ENCODE measurements around the gene PDE4DIP.
"Not testable (repeated sequence)": the region's sequence is repeated elsewhere in the genome, so short reads cannot be mapped to it uniquely, and the experiment has no call there.

The PDE4DIP gene

DNA sequence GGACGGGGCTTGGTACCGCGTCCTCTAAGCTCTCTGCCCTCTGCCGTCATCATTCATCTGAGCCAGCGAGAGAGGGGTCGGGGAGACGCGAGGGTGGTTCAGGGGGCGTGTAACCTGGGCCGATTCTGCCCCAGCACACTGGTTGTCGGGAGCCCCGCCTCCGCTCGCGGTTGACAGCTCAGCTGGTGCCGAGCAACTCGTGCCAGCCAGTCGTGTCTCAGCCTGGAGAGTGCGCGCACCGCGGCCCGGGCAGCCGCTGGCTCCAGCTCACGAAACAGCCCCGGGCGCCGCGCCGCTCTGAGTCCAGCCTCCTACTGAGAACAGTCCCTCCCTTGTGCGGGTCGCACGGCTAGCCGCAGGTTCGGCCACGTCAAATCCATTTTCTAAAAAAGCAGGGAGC, at the start of gene PDE4DIP:
Gene PDE4DIP (plus strand): TSS at position 209 of the 400 bp plus-strand sequence. CDS start 347 bp downstream, outside the sequence.
- not testable (repeated sequence) for H3K27me3 ChIP-seq (ENCODE audit: low read depth, low read length); H3K4me3 ChIP-seq (ENCODE audit: low read depth in 1 of 2, low read length in 2 of 2); H3K9me3 ChIP-seq (ENCODE audit: control insufficient read depth in 1 of 2, low read length in 2 of 2); H3K27ac ChIP-seq (ENCODE audit: low read length); H3K4me1 ChIP-seq (ENCODE audit: control insufficient read depth in 1 of 2, insufficient read depth in 2 of 2, low read length in 2 of 2); H3K36me3 ChIP-seq (ENCODE audit: control insufficient read depth in 1 of 2, insufficient read depth in 2 of 2, low read length in 2 of 2)

DNA sequence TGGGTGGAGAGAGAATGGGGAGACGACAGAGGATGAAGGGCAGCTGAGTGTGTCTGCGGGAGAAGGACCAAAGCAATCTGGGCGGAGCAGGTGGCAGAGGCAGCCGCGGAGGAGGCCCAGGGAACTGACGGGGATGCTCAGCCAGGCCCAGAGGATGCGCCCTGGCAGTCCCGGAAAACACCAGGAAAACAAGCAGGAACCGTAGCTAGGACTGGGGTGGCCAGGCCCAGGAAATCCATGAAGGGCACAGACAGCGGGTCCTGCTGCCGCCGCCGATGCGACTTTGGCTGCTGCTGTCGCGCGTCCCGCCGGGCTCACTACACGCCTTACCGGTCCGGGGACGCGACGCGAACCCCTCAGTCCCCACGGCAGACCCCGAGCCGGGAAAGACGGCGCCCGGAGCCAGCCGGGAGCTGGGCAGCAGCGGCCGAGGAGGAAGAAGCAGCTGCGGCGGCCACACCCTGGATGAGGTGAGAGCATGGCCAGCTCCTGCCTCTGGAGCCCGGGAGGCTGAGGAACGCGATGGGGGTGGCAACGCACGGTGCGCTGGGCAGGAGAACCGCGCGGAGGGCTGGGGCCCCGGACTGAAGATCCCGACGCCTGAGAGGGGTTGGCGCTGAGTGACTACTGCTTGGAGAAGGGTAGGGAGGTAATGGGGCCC, 35.8 kb upstream of the PDE4DIP start:
- H3K27me3 ChIP-seq (ENCODE audit: low read depth, low read length); H3K36me3 ChIP-seq (ENCODE audit: control insufficient read depth in 1 of 2, insufficient read depth in 2 of 2, low read length in 2 of 2); H3K27ac ChIP-seq (ENCODE audit: low read length); H3K9me3 ChIP-seq (ENCODE audit: control insufficient read depth in 1 of 2, low read length in 2 of 2); H3K4me3 ChIP-seq (ENCODE audit: low read depth in 1 of 2, low read length in 2 of 2); H3K4me1 ChIP-seq (ENCODE audit: control insufficient read depth in 1 of 2, insufficient read depth in 2 of 2, low read length in 2 of 2): not testable (repeated sequence)

DNA sequence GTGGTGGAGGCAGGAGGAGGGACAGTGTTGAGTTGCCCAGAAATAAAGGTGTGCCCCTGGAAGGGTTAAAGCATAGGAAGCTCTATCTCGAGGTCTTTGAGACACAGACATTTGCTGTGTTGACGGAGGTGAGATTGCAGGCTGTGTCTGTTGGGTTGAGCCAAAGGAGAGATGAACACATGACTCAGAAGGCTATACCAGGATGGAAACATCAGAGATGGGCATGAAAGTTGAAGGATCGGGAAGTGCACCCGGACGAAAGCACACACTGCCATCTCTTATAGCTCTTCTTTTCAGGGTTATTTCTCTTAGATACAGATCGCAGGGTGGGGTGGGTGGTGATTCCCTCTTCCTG, 35.3 kb upstream of the PDE4DIP start:
- not testable (repeated sequence) for H3K27me3 ChIP-seq (ENCODE audit: low read depth, low read length); H3K4me1 ChIP-seq (ENCODE audit: control insufficient read depth in 1 of 2, insufficient read depth in 2 of 2, low read length in 2 of 2); H3K4me3 ChIP-seq (ENCODE audit: low read depth in 1 of 2, low read length in 2 of 2); H3K9me3 ChIP-seq (ENCODE audit: control insufficient read depth in 1 of 2, low read length in 2 of 2); H3K27ac ChIP-seq (ENCODE audit: low read length); H3K36me3 ChIP-seq (ENCODE audit: control insufficient read depth in 1 of 2, insufficient read depth in 2 of 2, low read length in 2 of 2)

- not testable (repeated sequence) for H3K9me3 ChIP-seq (ENCODE audit: control insufficient read depth in 1 of 2, low read length in 2 of 2); H3K4me1 ChIP-seq (ENCODE audit: control insufficient read depth in 1 of 2, insufficient read depth in 2 of 2, low read length in 2 of 2); H3K27me3 ChIP-seq (ENCODE audit: low read depth, low read length); H3K27ac ChIP-seq (ENCODE audit: low read length); H3K4me3 ChIP-seq (ENCODE audit: low read depth in 1 of 2, low read length in 2 of 2); H3K36me3 ChIP-seq (ENCODE audit: control insufficient read depth in 1 of 2, insufficient read depth in 2 of 2, low read length in 2 of 2)
These were observed 22.0 kb upstream of the PDE4DIP start for GRCh38 chr1:148822180-148822579.

- H3K36me3 ChIP-seq (ENCODE audit: control insufficient read depth in 1 of 2, insufficient read depth in 2 of 2, low read length in 2 of 2); H3K27me3 ChIP-seq (ENCODE audit: low read depth, low read length); H3K4me3 ChIP-seq (ENCODE audit: low read depth in 1 of 2, low read length in 2 of 2); H3K27ac ChIP-seq (ENCODE audit: low read length); H3K4me1 ChIP-seq (ENCODE audit: control insufficient read depth in 1 of 2, insufficient read depth in 2 of 2, low read length in 2 of 2); H3K9me3 ChIP-seq (ENCODE audit: control insufficient read depth in 1 of 2, low read length in 2 of 2): not testable (repeated sequence)
These were observed 20.4 kb upstream of the PDE4DIP start for GRCh38 chr1:148823822-148824221.

DNA sequence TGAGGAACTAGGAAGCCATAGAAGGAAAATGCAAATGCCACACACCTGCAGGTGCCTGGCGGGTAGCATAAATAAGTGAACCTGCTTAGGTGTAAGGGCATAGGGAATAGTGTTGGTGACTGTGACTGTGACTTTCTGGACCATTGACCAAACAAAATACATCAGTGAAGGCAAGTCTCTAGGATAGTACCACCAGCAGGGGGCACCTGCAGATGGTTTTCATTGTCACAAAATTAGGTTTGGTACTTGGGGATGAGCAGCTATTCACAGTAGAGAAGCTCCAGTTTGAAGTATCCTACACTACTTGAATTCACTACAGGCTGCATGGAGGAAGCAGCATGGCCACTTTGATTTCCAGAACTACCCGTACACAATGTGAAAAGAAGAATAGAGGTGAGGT, 19.2 kb upstream of the PDE4DIP start:
- not testable (repeated sequence) for H3K27ac ChIP-seq (ENCODE audit: low read length); H3K9me3 ChIP-seq (ENCODE audit: control insufficient read depth in 1 of 2, low read length in 2 of 2); H3K4me3 ChIP-seq (ENCODE audit: low read depth in 1 of 2, low read length in 2 of 2); H3K27me3 ChIP-seq (ENCODE audit: low read depth, low read length); H3K36me3 ChIP-seq (ENCODE audit: control insufficient read depth in 1 of 2, insufficient read depth in 2 of 2, low read length in 2 of 2); H3K4me1 ChIP-seq (ENCODE audit: control insufficient read depth in 1 of 2, insufficient read depth in 2 of 2, low read length in 2 of 2)

- H3K36me3 ChIP-seq (ENCODE audit: control insufficient read depth in 1 of 2, insufficient read depth in 2 of 2, low read length in 2 of 2); H3K27ac ChIP-seq (ENCODE audit: low read length); H3K4me1 ChIP-seq (ENCODE audit: control insufficient read depth in 1 of 2, insufficient read depth in 2 of 2, low read length in 2 of 2): not testable (repeated sequence)
These were observed 15.7 kb upstream of the PDE4DIP start for GRCh38 chr1:148828531-148828930.

GRCh38 chr1:148828962-148829361, 15.3 kb upstream of the PDE4DIP start:
- not testable (repeated sequence) for H3K4me3 ChIP-seq (ENCODE audit: low read depth in 1 of 2, low read length in 2 of 2); H3K27ac ChIP-seq (ENCODE audit: low read length); H3K36me3 ChIP-seq (ENCODE audit: control insufficient read depth in 1 of 2, insufficient read depth in 2 of 2, low read length in 2 of 2); H3K27me3 ChIP-seq (ENCODE audit: low read depth, low read length); H3K9me3 ChIP-seq (ENCODE audit: control insufficient read depth in 1 of 2, low read length in 2 of 2); H3K4me1 ChIP-seq (ENCODE audit: control insufficient read depth in 1 of 2, insufficient read depth in 2 of 2, low read length in 2 of 2)

More at GRCh38 chr1:148828531-148828930, 15.7 kb upstream of the PDE4DIP start:
- H3K9me3 ChIP-seq (ENCODE audit: control insufficient read depth in 1 of 2, low read length in 2 of 2); H3K4me3 ChIP-seq (ENCODE audit: low read depth in 1 of 2, low read length in 2 of 2); H3K27me3 ChIP-seq (ENCODE audit: low read depth, low read length): not testable (repeated sequence)

GRCh38 chr1:148829365-148829764, 14.9 kb upstream of the PDE4DIP start:
- not testable (repeated sequence) for H3K9me3 ChIP-seq (ENCODE audit: control insufficient read depth in 1 of 2, low read length in 2 of 2); H3K36me3 ChIP-seq (ENCODE audit: control insufficient read depth in 1 of 2, insufficient read depth in 2 of 2, low read length in 2 of 2); H3K4me3 ChIP-seq (ENCODE audit: low read depth in 1 of 2, low read length in 2 of 2); H3K4me1 ChIP-seq (ENCODE audit: control insufficient read depth in 1 of 2, insufficient read depth in 2 of 2, low read length in 2 of 2); H3K27ac ChIP-seq (ENCODE audit: low read length); H3K27me3 ChIP-seq (ENCODE audit: low read depth, low read length)

GRCh38 chr1:148841262-148841661, 3.0 kb upstream of the PDE4DIP start:
- not testable (repeated sequence) for H3K4me1 ChIP-seq (ENCODE audit: control insufficient read depth in 1 of 2, insufficient read depth in 2 of 2, low read length in 2 of 2); H3K9me3 ChIP-seq (ENCODE audit: control insufficient read depth in 1 of 2, low read length in 2 of 2); H3K4me3 ChIP-seq (ENCODE audit: low read depth in 1 of 2, low read length in 2 of 2); H3K27ac ChIP-seq (ENCODE audit: low read length); H3K27me3 ChIP-seq (ENCODE audit: low read depth, low read length); H3K36me3 ChIP-seq (ENCODE audit: control insufficient read depth in 1 of 2, insufficient read depth in 2 of 2, low read length in 2 of 2)

- not testable (repeated sequence) for H3K4me1 ChIP-seq (ENCODE audit: control insufficient read depth in 1 of 2, insufficient read depth in 2 of 2, low read length in 2 of 2); H3K27ac ChIP-seq (ENCODE audit: low read length); H3K9me3 ChIP-seq (ENCODE audit: control insufficient read depth in 1 of 2, low read length in 2 of 2); H3K4me3 ChIP-seq (ENCODE audit: low read depth in 1 of 2, low read length in 2 of 2); H3K36me3 ChIP-seq (ENCODE audit: control insufficient read depth in 1 of 2, insufficient read depth in 2 of 2, low read length in 2 of 2); H3K27me3 ChIP-seq (ENCODE audit: low read depth, low read length)
These were observed 423 bp downstream of the PDE4DIP start for GRCh38 chr1:148844651-148845050.

GRCh38 chr1:148845068-148845467, 840 bp downstream of the PDE4DIP start:
- H3K4me1 ChIP-seq (ENCODE audit: control insufficient read depth in 1 of 2, insufficient read depth in 2 of 2, low read length in 2 of 2); H3K27me3 ChIP-seq (ENCODE audit: low read depth, low read length); H3K27ac ChIP-seq (ENCODE audit: low read length); H3K36me3 ChIP-seq (ENCODE audit: control insufficient read depth in 1 of 2, insufficient read depth in 2 of 2, low read length in 2 of 2); H3K4me3 ChIP-seq (ENCODE audit: low read depth in 1 of 2, low read length in 2 of 2); H3K9me3 ChIP-seq (ENCODE audit: control insufficient read depth in 1 of 2, low read length in 2 of 2): not testable (repeated sequence)
